Femur (tissue), 1 donor: ENCODE data around the gene GLO1.

Experiments used
- DNase-seq: peaks from one replicate; pipeline ENCODE4 v3.0.0-alpha.2; 2017

The GLO1 gene

DNA sequence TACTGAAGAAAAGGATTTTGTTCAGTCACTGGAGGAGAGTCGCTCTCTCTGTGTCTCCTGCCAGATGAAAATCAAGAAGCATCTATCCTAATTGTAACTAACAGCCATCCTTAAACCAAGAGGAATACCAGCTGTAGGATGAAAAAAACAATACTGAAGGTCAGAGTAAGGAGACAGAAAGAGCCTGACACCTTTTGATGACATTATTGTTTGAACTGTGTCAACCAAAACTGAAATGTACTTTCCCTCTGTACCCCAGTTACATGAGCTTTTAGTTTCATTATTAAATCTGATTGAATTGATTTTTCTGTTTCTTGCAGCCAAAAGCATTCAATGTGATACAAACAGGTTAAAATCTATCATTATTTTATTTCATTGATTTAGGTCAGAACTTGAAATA, 46.0 kb downstream of the GLO1 start:
- DNase-seq = no peak

- DNase-seq = no peak
Observed at GRCh38 chr6:38654263-38654662, 48.7 kb downstream of the GLO1 start.

GRCh38 chr6:38651121-38651784, 51.7 kb downstream of the GLO1 start:
- no peak for DNase-seq

GRCh38 chr6:38650207-38650752, 52.7 kb downstream of the GLO1 start:
- DNase-seq = no peak

DNA sequence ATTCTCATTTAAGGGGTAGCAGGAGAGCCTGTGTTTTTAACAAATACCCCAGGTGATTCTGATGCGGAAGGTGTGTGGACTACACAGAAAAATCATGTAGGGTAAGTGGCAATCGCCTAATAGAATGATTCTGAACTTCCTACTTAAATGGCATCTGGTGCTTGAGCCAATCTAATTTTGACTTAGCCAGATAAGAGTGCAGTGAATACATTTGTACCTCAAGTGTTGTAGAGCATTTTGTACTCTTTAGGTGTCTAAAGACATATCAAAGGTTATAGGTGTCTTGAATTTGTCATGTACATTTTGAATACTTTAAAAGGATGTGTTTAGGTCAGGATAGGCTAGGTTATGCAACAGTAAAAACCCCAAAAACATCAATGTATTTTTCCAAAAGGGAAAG, 53.2 kb downstream of the GLO1 start:
- DNase-seq = no peak

DNA sequence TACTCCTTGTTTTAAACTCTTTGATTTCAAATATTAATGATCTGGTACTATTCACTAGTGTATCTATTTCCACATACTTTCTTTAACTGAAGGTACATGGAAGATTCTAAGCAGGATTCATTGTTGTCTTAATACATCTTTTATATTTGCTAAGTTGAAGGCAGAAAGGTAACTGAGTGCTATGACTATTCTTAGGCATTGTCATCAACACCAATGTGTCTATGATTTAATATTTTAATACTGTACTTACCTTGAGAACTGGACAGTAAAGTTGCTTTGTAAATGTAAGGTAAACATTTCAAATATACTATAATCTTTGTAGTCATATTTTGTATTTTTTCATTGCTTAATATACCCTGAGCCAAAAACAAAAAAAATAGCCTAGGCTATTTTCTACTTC, 54.3 kb downstream of the GLO1 start:
- no peak for DNase-seq

DNA sequence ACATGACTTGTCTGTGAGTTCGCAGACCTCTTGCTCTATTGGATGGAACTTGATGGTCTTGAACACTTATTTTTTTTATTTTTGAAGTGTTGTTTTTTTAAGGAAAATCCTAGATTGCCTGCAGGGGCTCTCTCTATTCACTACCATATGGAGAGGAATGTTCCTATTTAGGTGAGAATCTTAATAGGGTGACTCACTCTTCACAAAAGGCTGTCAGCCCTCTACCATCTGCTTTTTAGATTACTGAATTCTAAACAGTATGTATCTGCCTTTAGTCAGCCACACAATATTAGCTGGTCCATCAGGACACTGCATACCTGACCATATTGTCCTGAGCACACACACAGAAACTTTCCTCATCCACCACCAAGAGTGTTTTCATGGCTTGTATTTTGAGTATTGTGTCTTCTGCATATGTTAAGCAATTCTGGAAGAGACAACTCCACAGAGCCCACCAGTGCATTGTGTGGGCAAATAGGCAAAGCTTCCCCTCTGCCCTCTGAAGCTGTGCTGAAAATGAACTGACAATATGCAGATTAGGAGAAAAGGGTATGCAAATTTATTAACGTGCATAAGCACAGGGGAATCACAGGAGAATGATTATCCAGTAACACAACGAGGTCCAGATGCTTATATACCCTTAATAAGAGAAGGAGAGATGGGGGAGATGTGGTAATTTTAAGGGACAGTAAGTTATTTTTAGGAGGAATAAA, 56.6 kb downstream of the GLO1 start:
- no peak for DNase-seq

- DNase-seq = no peak
Observed at GRCh38 chr6:38644951-38645350, 58.0 kb downstream of the GLO1 start.

- peak; percentile 23 for DNase-seq
Observed at GRCh38 chr6:38640216-38640909, 62.6 kb downstream of the GLO1 start.

GRCh38 chr6:38639498-38640215, 63.3 kb downstream of the GLO1 start, which contains the start of gene BTBD9:
Gene BTBD9, minus strand, starts transcription at chr6:38639929.
- DNase-seq = peak; percentile 91

GRCh38 chr6:38638941-38639497, 63.9 kb downstream of the GLO1 start:
- DNase-seq = peak; percentile 67

- no peak for DNase-seq
Observed at GRCh38 chr6:38637756-38638155, 65.2 kb downstream of the GLO1 start.

DNA sequence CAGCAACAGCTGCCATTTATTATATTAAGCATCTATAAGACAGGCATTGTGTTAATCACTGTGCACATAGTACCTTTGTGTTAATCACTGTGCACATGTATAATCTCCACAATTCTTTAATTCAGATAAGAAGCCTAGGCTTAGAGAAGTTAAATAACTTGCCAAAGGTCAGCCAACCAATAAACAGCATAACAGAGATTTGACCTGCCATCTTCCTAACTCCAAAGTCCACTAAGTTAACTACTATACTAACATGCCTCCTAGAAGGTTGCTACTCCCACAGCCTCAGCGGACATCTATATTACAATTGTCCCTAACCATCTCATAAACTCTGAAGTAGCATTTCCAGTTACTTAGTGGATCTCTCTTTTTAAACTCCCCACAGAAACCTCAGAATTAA, 66.9 kb downstream of the GLO1 start:
- no peak for DNase-seq

GRCh38 chr6:38634518-38634917, 68.4 kb downstream of the GLO1 start:
- DNase-seq = no peak

DNA sequence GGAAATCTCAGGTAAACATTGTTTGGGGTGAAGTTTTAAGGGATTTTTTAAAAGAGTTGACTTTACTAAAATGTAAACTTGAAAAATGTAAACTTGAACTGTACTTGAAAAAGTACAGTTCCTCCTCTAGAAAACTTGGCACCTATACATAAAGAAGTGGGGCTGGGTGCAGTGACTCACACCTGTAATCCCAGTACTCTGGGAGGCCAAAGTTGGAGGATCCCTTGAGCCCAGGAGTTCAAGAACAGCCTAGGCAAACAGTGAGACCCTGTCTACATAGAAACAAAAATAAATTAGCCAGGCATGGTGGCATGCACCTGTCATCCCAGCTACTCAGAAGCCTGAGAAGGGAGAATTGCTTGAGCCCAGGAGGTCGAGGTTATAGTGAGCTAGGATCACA, 70.5 kb downstream of the GLO1 start:
- no peak for DNase-seq

DNA sequence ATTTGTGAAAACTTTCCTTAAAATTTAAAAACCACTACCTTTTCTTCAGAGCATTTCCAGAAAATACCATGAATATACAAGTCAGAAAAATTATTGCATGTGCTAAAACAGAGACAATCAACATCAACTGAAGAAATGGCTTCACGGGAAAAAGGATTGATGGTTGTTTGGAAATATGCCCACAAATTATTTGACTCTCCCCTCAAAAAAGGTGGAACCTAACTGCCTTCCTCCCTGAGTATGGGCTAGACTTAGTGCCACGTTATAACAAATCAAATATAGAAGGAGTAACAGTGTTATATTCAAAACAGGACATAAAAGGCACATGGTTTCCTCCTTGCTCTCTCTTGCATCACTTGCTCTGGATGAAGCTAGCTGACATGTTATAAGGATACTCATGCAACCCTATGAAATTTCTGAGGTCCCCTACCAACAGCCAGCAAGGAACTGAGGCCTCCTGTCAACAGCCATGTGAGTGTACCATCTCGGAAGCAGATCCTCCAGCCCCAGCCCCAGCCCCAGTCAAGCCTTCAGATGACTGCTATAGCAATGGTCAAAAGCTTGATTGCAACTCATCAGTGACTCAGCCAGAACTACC, 71.7 kb downstream of the GLO1 start:
- no peak for DNase-seq
